Spleen (tissue), 13 donors: ENCODE data around the gene SPATA20. TPM values are rescaled to one million over a fixed set of nuclear protein-coding genes. Genes with fewer than 3 reads are reported as not detected.

Experiments used
- DNase-seq: peaks from one replicate; pipeline ENCODE4 v3.0.0-alpha.2; 2020
- H3K27ac ChIP-seq, 8 donors: fragments of 200-600 bp; sonication (generic) in 7 of 8; 1 replicate in 4 of 8; 2 replicates in 4 of 8; pipeline versions ENCODE4 v1.5.0 to v1.8.0; 2016 to 2021; ENCODE audit warnings: inconsistent platforms in 4 of 8, mild to moderate bottlenecking in 4 of 8, moderate library complexity in 1 of 8
- H3K27me3 ChIP-seq, 7 donors: fragments of 200-600 bp; sonication (generic) in 6 of 7; replicated peaks in 1 of 7; 1 replicate in 4 of 7; 2 replicates in 3 of 7; pipeline versions ENCODE4 v1.5.0 to v1.8.0; 2016 to 2021; ENCODE audit warnings: inconsistent platforms in 3 of 7, mild to moderate bottlenecking in 1 of 7
- H3K36me3 ChIP-seq, 6 donors: fragments of 200-600 bp; sonication (generic) in 5 of 6; 1 replicate in 4 of 6; 2 replicates in 2 of 6; pipeline versions ENCODE4 v1.5.0 to v1.8.0; 2016 to 2021; ENCODE audit warnings: inconsistent platforms in 2 of 6
- H3K4me1 ChIP-seq, 6 donors: fragments of 200-600 bp; sonication (generic) in 5 of 6; 1 replicate in 3 of 6; 2 replicates in 3 of 6; pipeline versions ENCODE4 v1.5.0 to v1.8.0; 2016 to 2021; ENCODE audit warnings: inconsistent platforms in 3 of 6
- H3K4me3 ChIP-seq, 8 donors: fragments of 200-600 bp; sonication (generic) in 7 of 8; 1 replicate in 4 of 8; 2 replicates in 4 of 8; pipeline versions ENCODE4 v1.5.0 to v1.8.0; 2016 to 2021; ENCODE audit warnings: inconsistent platforms in 4 of 8, mild to moderate bottlenecking in 4 of 8, moderate library complexity in 2 of 8
- H3K9me3 ChIP-seq, 8 donors: fragments of 200-600 bp; sonication (generic) in 7 of 8; 1 replicate in 4 of 8; 2 replicates in 4 of 8; pipeline versions ENCODE4 v1.5.0 to v1.8.0; 2016 to 2021; ENCODE audit warnings: inconsistent platforms in 4 of 8
- POLR2A ChIP-seq, 3 donors: fragments of 450-650 bp; IDR thresholded peaks; one replicate each; pipeline ENCODE4 v1.5.1; 2017; ENCODE audit warnings: antibody characterized with exemption in 3 of 3, mild to moderate bottlenecking in 1 of 3
- POLR2AphosphoS5 ChIP-seq, 3 donors: sonication (generic); formaldehyde crosslinking; IDR thresholded peaks; one replicate each; pipeline ENCODE4 v1.5.1; 2017; ENCODE audit warnings: antibody characterized with exemption in 3 of 3
- WGBS, 5 donors: extraction: QIAGEN DNeasy Blood & Tissue Kit in 3 of 5; methylation state at CpG; one replicate each; pipeline versions ENCODE4 v1.1.5 to v1.1.7; 2013 to 2018; 5-methylcytosine and 5-hydroxymethylcytosine counted together
- intact Hi-C: fragments of 100-400 bp; cut with DNase I; formaldehyde crosslinking; loops from one replicate; pipeline ENCODE4 v1.15.0; 2023; ENCODE audit warnings: low total_unique reads
- long read RNA-seq, 2 donors: transcript quantifications; one replicate each; lab custom pipeline, GENCODE V29; 2026
- polyA plus RNA-seq, 3 donors: library from polyadenylated mRNA; stranded (reverse); fragments of 200-250 nt; gene quantifications; one replicate each; pipeline ENCODE4 v1.2.1, GENCODE V29; 2013
- total RNA-seq, 7 donors: library from RNA; depleted of rRNA in 3 of 7; stranded (reverse); fragments of >200 nt in 3 of 7; fragmentation: NEBNext Ultra II Directional in 4 of 7; extraction: Animal tissue kit (Norgen Biotek cat#: 25700) in 4 of 7; gene quantifications; one replicate each; pipeline versions ENCODE4 v1.1.0 to v1.2.1, GENCODE V29; 2016 to 2021
- TF ChIP-seq, protein P1 (sequence below), 11 experiments: fragments of 200-600 bp in 7 of 11; fragments of 450-650 bp in 4 of 11; sonication (generic) in 4 of 11; IDR thresholded peaks in 8 of 11; conservative IDR thresholded peaks in 3 of 11; 1 replicate in 7 of 11; 2 replicates in 4 of 11; pipeline versions ENCODE4 v1.4.0 to v1.8.0; 2016 to 2021; ENCODE audit warnings: antibody characterized with exemption in 11 of 11, inconsistent platforms in 4 of 11, mild to moderate bottlenecking in 1 of 11
- donor health status: healthy with polysubstance abuse.
- donor health status: DM: no; HTN: no; CAD: no; lungs with moderate emphysema.
- donor health status: DM: no; HTN: no; CAD: no.
- donor health status: Bipolar disorder and iron deficiency.
- donor health status: healthy.
- donor health status: DM: no; HTN: no; CAD: no.
- donor health status: DM: yes; HTN: yes; CAD: no.

Gene SPATA20
- total RNA-seq (100 to 1,000 TPM in 1 of 7 donors, 10 to 100 TPM in 6; 32.8 to 128 (median 57.5) TPM), polyA plus RNA-seq (10 to 100 TPM; 14.9 to 74.8 (median 27.5) TPM)
- long read RNA-seq, donor 1, partial matches to known transcripts: 29 of 31 reads
- long read RNA-seq, donor 1, other reads (novel, unspliced or antisense): 0 of 31 reads
- long read RNA-seq, donor 2, partial matches to known transcripts: 18 of 20 reads
- long read RNA-seq, donor 2, other reads (novel, unspliced or antisense): 0 of 20 reads

DNA sequence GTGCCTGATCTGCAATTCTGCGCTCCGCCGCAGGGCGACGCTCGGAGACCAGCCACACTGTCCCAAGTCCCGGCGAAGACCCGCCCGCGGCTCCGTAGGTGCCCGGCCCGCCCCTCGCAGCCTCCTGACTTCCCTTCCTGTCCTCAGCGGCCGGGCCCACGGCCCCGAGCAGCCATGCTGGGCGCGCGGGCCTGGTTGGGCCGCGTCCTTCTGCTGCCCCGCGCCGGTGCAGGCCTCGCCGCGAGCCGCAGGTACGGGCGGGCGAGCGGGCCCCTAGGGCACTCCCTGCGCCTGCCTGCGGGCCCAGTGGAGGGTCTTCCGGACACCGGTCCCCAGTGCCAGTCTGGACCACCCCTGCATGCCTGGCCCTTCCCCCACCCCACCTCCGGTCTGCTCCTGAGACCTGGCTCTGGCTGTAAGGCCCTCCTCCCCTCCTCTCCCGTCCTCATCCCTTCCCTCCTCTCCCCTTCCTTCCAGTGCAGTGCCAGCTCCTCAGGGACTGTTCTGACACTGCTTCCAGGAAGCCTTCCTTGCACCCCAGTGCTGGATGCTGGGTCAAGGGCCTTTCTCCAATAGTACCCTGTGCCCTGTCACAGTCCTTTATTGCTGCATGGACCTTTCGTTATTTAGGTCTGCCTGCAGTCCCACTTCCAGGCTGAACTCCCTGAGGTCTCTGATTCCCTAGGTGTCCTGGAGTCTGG lies at the start of gene SPATA20:
Gene SPATA20 (plus strand): TSS at position 140 of the 701 bp plus-strand sequence. CDS start 35 bp downstream, at position 175.
- intact Hi-C loops: loop anchor here (5.0 to 10.0 kb wide), 2 partner anchors 150 to 298 kb away; no protein-coding TSS in a partner anchor
- peak; percentile 96 for DNase-seq
- peak; percentile 87 to 92 (median 89) for TF ChIP-seq POLR2AphosphoS5 (IDR thresholded peaks at IDR 0.05)
- TF ChIP-seq POLR2A (IDR thresholded peaks at IDR 0.05): peak in 2 of 3 donors; percentile 22 to 45
- TF ChIP-seq, protein P1, sequence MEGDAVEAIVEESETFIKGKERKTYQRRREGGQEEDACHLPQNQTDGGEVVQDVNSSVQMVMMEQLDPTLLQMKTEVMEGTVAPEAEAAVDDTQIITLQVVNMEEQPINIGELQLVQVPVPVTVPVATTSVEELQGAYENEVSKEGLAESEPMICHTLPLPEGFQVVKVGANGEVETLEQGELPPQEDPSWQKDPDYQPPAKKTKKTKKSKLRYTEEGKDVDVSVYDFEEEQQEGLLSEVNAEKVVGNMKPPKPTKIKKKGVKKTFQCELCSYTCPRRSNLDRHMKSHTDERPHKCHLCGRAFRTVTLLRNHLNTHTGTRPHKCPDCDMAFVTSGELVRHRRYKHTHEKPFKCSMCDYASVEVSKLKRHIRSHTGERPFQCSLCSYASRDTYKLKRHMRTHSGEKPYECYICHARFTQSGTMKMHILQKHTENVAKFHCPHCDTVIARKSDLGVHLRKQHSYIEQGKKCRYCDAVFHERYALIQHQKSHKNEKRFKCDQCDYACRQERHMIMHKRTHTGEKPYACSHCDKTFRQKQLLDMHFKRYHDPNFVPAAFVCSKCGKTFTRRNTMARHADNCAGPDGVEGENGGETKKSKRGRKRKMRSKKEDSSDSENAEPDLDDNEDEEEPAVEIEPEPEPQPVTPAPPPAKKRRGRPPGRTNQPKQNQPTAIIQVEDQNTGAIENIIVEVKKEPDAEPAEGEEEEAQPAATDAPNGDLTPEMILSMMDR (IDR thresholded peaks at IDR 0.05 in 8 of 11, conservative IDR thresholded peaks at IDR 0.05 in 3 of 11): peak in 10 of 11 experiments; percentile 90 to 98 (median 98)
- Histone ChIP-seq H3K27ac (peak within 1 kb of the TSS; percentile 49 to 89 (median 85)), H3K4me1 (peaks cover 16 to 37% (median 27%) of the 10 kb centered on the region in 6 donors), H3K36me3 (peaks cover 0 to 39% (median 12%) of the 10 kb centered on the region in 6 donors), H3K27me3 (peaks cover 0 to 11% (median 0%) of the 10 kb centered on the region in 7 donors), H3K9me3 (no peaks in the 10 kb centered on the region), H3K4me3 (peak within 1 kb of the TSS; percentile 35 to 75 (median 50))
- 2 to 7% (median 4%) methylated on average over 10 to 42 of the region's 42 CpGs for WGBS, 5 donors

GRCh38 chr17:50498021-50498874 lies 48.7 kb upstream of the SPATA20 start:
- no peak overlapping the region for H3K4me3 ChIP-seq
- no peak overlapping the region for H3K27ac ChIP-seq
- no peaks in the 10 kb centered on the region for H3K27me3 ChIP-seq
- WGBS, 5 donors: 69 to 87% (median 80%) methylated on average over 6 to 7 of the region's 7 CpGs
- H3K9me3 ChIP-seq: no peaks in the 10 kb centered on the region
- intact Hi-C loops: no loop called here
- no peaks in the 10 kb centered on the region for H3K36me3 ChIP-seq
- no peak for TF ChIP-seq POLR2AphosphoS5 (IDR thresholded peaks at IDR 0.05)
- no peak for TF ChIP-seq POLR2A (IDR thresholded peaks at IDR 0.05)
- TF ChIP-seq, protein P1 (IDR thresholded peaks at IDR 0.05 in 8 of 11, conservative IDR thresholded peaks at IDR 0.05 in 3 of 11): no peak
- no peaks in the 10 kb centered on the region for H3K4me1 ChIP-seq
- DNase-seq: no peak

DNA sequence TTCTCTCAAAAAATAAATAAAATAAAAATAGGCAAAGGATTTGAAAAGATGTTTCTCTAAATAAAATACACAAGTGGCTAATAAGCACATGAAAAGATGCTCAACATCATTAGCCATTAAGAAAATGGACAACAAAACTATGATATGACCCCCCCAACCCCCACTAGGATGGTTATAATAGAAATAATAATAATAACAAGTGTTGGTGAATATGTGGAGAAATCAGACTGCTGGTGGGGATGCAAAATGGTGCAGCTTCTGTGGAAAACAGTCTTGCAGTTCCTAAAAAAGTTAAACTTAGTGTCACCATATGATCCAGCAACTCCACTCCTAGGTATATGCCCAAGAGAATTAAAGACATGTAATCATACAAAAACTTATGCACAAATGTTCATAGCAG lies 47.7 kb upstream of the SPATA20 start:
- no peaks in the 10 kb centered on the region for H3K36me3 ChIP-seq
- no peak for DNase-seq
- H3K27me3 ChIP-seq: no peaks in the 10 kb centered on the region
- intact Hi-C loops: no loop called here
- H3K27ac ChIP-seq: no peak overlapping the region
- no peaks in the 10 kb centered on the region for H3K4me1 ChIP-seq
- TF ChIP-seq POLR2A (IDR thresholded peaks at IDR 0.05) (no peak), POLR2AphosphoS5 (IDR thresholded peaks at IDR 0.05) (no peak)
- TF ChIP-seq, protein P1 (IDR thresholded peaks at IDR 0.05 in 8 of 11, conservative IDR thresholded peaks at IDR 0.05 in 3 of 11): no peak
- no peaks in the 10 kb centered on the region for H3K9me3 ChIP-seq
- no peak overlapping the region for H3K4me3 ChIP-seq
